GM18951 (cell line): Measurements from ENCODE around the gene ACACA.

Experiments used
- POLR2A ChIP-seq: IDR thresholded peaks from 4 replicates; pipeline ENCODE4 v1.6.1; 2011; ENCODE audit warnings: mild to moderate bottlenecking; ENCODE audit not compliant: insufficient read length, insufficient read depth; ENCODE audit errors: extremely low read depth
- in situ Hi-C: fragments of 300-500 bp; cut with MboI; formaldehyde crosslinking; loops from one replicate; pipeline ENCODE4 v1.12.0; 2022; ENCODE audit warnings: low sequenced_read_pairs, mixed read lengths, inconsistent platforms; ENCODE audit not compliant: unreplicated experiment

The ACACA gene

GRCh38 chr17:37048811-37049210 is 357.8 kb downstream of the ACACA start:
- in situ Hi-C loops: no loop called here
- no peak for TF ChIP-seq POLR2A

- in situ Hi-C loops: no loop called here
- TF ChIP-seq POLR2A: no peak
These were observed 359.0 kb downstream of the ACACA start for GRCh38 chr17:37047631-37048104.

- no peak for TF ChIP-seq POLR2A
- in situ Hi-C loops: no loop called here
These were observed 361.2 kb downstream of the ACACA start for GRCh38 chr17:37045351-37045922.

GRCh38 chr17:37043201-37043600 is 363.4 kb downstream of the ACACA start:
- in situ Hi-C loops: no loop called here
- no peak for TF ChIP-seq POLR2A

GRCh38 chr17:37041932-37042331 is 364.7 kb downstream of the ACACA start:
- TF ChIP-seq POLR2A: no peak
- in situ Hi-C loops: no loop called here

- no peak for TF ChIP-seq POLR2A
- in situ Hi-C loops: no loop called here
These were observed 367.4 kb downstream of the ACACA start for GRCh38 chr17:37039269-37039668.

GRCh38 chr17:37037590-37038155 is 369.0 kb downstream of the ACACA start:
- in situ Hi-C loops: no loop called here
- TF ChIP-seq POLR2A: no peak
